GM19324 (cell line): ENCODE measurements around the gene TTC32.

Experiments used
- ATAC-seq: cut with Tn5 transposase; IDR thresholded peaks from one replicate; pipeline ENCODE4 v1.9.1; 2021; ENCODE audit warnings: mild to moderate bottlenecking, moderate library complexity; ENCODE audit not compliant: unreplicated experiment, low FRiP score

TTC32 gene

DNA sequence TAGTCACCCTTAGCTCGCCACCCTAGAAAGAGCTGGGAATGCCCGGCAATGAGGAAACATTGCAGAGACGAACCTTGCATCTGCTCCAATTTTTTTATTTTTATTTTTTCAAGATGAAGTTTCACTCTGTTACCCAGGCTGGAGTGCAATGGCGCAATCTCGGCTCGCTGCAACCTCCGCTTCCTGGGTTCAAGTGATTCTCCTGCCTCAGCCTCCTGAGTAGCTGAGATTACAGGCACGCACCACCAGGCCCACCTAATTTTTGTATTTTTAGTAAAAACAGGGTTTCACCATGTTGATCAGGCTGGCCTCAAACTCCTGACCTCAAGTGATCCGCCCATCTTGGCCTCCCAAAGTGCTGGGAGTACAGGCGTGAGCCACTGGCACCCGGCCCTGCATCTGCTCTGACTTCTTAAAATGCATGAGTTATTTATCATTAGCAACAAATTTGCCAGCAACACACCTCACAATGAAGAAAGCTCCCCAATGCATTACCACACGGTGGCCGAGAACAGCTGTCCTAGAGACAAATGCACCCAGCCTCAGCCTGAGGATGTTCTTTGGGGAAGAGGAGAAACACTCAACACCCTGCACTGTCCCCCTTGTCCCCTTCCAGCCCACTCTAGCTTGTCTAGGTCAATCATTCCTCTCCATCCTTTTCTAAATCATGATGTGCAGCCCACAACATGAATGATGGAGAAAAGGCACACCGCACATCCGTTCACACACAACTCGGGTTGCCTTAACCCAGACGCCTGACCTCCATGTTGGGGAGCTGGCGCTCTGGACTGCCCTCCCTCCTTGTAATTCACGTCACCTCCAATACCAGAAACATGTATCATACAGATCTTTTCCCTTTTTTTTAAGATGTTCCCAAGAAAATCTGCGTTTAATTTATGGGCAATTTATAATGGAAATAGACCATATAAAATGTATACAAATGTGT, 46.9 kb downstream of the TTC32 start:
- no peak for ATAC-seq

DNA sequence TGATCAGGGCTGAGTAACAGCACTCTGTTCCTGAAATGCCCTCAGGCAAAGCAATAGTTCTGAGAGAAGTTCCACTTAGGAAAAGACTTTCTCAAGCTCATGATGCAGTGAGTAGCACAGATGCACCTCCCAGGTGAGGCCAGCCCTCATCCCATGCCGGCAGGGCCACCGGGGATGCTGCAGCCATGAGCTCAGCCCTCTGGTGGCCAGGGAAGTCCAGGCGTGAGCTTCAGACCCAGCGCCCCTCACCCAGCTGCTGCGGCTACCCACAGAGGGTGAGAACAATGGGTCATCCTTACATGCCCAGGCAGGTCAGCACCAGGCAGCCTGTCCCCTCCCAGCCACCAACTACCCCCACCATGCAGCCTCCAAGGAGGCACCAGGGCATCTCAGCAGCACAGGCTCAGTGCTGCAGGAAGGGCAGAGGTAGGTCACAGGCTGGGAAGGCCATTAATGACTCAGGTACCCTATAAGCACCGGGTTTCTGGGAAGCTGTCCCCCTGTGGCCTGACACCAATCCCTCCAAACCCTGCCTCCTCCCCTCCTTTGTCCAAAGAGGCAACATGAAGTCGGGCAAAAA, 50.6 kb downstream of the TTC32 start:
- ATAC-seq: no peak

DNA sequence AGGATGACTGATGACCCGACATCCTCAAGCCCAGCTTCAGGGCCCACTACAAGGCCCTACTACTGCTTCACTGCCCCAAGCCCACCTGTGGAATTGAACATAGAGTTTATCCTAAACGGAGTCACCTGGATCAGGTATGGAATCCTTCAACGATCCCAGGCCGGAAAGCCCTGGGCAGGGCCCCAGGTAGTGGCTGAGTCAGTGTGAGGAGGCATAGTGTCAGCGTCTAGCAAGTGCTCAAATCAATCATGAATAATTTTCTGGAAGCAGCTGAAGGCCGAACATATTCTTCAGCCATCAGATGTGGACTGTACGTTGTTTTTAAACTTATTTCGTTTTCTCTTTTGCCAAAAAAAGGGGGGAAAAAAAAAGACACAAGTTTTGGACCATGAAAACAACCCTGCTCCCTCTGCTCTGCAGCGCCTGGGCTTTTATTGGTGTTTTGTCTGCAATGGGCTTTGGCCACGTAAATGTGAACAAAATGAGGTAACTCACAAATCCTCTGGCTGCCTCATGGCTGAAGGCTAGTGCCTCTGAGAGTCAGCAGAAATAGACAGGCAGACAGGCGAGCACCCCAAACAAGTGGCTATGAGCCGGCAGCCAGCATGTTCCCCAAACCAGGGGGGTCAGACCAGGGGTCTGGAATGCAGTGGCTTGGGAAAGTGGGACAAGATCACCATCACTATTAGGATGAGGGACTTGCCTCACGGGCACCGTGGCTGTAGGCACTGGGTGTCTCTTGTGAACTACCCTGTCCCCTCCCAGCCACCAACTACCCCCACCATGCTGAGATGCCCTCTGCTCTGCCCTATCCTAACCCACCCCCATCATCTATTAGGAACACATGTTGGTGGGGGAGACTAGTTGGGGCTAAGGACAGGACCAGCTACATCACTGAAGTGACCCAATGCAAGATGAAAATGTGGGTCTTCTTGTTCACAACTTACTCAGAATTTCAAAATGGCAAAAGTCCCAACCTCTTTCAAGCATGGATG, 51.4 kb downstream of the TTC32 start:
- no peak for ATAC-seq

DNA sequence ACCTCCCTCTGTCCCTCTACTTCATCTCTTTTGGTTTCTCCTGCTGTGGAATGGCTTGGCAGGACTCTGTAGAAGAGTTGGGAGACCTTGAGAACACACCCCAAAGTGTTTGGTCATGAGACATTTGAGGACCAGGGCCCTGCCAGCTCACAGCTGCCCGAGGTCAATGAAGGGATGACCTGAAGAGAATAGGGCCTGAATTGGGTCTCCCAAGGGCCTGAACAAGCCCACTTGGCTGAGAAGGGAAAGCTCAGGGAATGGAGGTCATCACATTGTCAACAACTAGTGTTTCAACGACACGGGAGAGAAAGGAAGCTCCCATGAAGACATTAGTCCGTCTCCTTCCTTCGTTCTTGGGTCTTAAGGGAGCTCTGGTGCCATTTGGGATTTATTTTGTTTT, 52.8 kb downstream of the TTC32 start:
- no peak for ATAC-seq

DNA sequence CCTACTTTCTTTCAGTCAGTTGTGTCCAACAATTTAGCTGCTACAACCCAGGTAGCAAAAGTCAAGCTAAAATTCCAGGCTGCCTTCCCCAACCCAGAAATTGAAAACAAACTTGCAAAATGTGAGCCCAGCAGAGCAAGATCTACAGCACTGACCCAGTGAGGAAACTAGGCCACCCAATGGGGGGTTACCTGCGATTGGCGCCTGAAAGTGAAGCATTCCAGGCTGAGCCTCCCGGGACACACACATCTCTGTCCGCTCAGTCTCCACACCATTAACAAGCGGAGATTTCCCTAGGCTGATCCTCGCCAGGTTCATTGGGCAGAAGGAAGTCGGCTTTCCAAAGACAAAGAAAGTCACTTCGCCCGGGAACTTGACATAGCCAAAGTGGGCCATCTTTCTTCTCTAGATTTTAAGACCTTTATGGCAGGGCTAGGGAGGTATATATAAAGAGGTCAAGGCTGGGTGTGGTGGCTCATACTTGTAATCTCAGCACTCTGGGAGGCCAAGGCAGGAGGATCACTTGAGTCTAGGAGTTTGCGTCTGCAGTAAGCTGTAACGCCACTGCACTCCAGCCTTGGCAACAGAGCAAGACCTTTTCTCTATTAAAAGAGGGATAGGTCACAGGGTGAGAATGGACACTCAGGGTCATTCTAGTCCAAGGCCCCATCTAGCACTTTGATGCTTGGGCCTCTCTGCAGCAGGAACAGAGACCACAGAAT, 53.6 kb downstream of the TTC32 start:
- ATAC-seq: no peak

DNA sequence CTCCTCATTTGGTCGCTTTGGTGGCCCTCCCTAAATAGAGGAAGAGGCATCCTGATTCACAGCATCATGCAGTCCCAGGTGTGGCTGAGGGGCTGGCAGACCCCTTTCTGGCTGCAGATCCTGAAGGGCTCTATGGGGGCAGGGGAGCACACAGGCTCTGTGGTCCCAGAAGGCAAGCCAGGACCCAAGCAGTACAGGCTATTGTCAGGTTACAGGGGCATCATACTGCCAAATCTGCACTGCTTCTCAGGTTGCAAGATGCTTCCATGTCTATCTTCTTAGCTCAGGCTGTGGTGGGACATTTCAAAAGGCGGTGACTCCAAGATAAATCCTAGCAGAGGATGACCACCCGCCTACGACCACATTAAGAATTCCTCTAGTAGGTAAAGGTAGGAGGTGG, 54.3 kb downstream of the TTC32 start:
- ATAC-seq: no peak
